NCI-H1417 treated with DMSO at 0.1 percent for 48 hours (cell line): ENCODE measurements around the gene NFIB.

Source experiments
- DNase-seq: peaks from one replicate; lab custom pipeline; 2025; lab: John Stamatoyannopoulos, UW

The NFIB gene

DNA sequence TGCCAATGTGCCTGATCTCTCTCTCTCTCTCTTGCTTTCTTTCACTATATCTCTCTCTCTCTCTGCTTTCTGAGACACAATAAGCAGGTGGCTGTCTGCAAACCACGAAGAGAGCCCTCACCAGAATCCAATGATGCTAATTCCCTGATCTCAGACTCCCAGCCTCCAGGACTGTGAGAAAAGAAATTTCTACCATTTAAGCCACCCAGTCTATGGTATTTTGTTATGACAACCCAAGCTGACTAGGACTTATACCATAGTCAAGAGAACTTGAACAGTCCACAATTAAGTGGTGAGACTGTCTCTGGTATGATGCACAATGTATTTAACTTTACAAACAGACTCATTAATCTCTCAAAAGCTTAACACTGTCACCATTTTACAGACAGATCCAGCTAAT lies 67.0 kb downstream of the NFIB start:
- no peak for DNase-seq

DNA sequence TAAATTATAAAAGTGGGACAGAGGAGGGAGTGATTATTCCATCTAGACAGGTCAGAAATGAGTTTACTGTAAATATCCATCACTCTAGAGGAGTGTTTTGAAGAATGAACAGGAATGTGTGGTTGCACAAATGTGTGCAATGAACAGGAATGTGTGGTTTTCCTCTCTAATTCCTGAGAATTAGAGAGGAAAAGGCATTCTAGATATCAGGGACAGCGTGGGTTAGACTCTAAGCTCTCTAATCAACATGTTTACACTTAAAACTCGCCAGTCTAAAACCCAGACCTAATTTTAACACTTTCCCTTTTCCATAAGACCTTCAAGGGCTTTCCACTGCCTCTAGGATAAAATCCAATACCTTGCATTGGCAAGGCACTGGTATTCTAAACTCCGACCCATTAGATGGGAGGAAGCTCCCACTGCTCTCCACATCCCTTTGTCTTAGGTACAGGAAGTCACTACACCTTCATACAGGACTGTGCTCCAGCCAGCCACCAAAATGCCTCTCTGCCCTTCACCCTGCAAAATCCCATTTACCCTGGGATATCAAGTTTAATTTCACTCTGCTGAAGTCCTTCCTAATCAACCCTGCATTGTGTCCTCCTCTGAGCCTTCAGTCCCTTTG lies 67.9 kb downstream of the NFIB start:
- DNase-seq, result no peak

DNA sequence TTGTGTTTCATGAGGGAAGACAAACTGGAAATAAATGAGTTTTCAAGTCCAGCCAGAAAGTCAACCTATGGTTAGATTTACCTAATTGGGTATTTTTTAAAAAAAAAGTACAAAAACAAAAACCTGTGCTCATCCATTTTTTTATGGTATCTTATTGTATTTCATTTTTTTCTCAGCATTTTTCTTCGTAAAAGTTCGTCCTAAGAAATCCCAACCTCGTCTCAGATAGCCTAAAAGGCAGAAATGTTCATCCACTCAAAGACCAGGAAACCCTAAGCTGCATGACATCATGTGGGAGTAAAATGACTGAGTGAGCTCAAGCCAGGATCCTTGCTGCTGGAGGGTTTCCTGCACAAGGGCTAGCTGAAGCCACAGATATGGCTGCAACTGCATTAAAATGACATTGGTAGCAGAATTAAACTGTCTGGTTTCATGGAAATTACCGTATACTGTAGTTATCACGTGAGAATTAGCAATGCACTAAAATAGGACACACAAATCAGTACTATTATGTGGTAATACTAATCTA lies 70.4 kb downstream of the NFIB start:
- DNase-seq, result no peak

DNA sequence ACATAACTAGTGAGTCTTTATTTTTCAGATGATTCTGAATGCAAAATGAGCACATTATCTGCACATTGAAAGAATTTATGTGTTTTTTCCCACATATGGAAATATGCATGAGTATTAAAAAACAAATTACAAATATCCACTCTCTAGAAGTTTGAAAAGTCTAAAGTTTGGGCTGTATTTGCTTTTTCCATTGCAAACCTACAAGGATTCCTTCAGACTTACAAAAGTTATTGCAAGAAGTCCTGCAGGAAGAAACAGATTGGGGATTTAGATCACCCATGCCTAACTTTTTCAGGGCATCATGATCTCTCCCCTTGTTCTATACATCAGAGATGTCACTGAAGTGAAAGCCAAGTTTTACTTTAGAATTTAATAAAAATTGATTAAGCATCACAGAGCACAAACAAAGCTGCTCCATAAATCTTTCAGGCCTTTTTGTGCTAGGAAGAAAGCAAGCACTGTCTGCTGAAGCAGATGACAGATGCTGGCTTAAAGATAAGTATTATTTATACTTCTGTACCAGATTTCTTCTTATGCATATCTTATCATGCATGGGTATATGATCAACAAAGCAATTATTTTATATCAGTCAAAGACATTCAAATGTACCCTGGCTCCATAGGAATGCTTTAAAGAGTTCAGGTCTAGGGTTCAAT lies 71.7 kb downstream of the NFIB start:
- DNase-seq, result no peak

DNA sequence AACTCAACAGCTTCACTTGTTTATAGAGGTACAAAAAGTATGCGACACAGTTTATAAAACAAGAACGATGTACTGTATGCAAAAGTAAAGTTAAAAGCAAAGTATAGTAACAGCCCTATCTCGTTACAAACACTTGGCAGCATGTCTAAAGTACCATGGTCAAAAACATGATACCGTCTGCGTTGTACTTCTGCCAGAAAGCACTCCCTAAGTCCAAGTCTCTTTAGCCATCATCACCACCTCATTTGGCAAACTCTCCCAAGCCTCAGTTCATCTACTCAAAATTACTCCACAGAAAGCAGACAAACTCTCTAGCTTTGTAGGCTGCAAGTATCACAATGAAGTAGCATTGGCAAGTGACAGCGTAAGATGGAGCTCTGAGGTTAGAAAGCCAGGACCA lies 73.4 kb downstream of the NFIB start:
- DNase-seq, result no peak

DNA sequence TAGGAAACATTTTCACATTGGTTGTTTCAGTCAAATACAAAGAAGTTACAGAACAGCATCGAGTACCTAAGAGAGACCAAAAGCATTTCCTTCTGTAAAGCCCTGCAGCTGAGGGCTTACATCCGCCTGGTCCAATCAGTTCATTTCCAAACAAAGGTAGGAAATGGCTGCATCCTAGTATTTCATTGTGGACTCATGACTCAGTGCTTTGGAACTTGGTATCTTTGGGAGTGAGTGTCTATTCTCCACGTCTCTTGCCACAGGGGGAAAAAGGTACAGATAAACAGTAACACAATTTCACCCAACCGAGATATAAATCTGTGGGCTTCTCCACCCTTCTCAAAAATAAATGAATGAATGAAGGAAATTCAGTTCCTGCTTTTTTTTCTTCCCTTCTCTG lies 75.4 kb downstream of the NFIB start:
- DNase-seq, result no peak

DNA sequence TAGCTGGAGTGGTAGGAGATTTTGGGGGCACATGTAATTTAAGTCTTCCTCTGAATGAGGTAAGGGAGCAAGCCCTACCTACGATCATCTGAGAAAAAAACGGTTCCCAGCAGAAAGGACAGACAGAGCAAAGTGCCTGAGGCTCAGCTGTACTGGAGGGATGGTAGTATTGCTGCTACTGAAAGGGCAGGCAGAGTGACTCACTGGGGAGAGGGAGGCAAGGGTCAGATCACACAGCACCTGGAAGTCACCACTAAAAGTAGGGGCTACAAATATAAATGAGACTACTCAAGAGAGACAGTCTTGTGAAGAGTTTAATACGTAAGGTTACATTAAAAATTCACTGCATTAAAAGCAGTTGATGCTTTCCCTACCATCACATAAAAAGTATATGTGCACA lies 75.9 kb downstream of the NFIB start:
- no peak for DNase-seq

DNA sequence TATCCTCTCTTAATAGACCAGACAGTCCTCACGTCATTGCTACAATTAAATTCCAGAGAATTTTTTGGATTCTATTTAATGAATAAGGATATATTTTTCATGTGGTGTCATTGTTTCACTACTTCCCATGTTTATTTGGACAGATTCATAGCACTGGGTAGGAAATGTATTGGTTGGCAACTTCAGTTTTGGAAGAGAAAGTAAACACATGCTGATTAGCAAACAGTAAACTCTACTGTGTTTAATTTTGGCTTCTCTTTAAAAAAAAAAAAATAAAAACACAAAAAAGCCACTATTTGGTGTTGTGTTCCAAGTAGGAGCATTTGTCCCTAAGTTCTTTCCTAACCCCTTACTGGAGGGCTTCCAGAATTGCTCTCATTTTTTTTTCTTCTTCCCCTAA lies 77.3 kb downstream of the NFIB start:
- DNase-seq, result no peak

DNA sequence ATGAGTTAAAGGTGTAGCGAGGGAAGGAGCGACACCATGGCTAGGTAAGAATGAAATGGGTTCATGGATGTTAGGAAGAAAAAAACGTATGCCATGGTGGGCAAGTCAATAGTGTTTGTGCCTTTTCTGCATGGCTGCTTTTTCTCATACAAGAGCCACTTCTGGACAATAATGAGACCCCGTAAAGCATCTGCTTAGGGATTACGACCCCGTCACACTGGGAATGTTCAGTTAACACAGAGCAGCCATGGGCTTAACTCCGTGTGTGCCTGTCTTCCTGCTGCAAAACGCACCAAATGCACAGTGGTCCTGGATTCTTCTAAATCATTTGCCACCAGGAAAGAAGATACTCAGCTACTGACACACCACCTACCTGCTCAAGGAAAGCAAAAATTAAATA lies 81.8 kb downstream of the NFIB start:
- no peak for DNase-seq

DNA sequence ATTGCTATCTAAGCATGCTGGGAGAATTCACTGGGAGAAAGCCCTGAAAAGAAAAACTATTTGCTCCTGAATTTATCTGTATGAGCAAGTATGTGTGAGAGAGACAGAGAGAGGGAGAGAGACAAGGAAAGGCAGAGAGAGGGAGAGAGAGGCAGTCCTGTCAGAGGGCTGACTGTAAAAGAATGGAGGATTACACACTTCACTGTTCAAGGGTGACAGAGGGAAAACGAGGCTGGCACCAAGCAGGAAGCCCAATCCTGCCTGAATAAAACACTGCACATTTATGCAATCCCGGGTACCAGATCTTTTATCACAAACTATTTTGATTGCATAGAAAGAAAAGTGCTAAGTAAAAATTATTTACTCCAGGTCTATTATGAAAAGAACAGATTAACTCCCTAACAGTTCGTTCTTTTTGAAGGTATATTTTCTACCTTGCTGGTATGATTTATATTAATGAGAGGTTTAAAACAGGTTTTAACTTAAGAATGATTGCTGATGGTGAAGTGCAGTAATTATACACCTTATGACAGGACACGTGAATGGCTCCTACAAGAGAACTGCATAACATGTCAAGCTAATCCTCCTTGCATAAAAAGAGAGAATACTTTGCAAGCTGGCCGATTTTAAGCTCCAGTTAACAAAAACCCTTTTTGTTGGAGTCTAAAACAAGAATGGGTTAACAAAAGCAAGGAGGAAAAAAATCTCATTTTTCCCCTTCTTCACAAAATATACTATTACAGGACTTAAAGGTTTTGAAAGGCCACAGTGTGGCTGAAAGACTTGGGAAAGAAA lies 82.5 kb downstream of the NFIB start:
- no peak for DNase-seq

DNA sequence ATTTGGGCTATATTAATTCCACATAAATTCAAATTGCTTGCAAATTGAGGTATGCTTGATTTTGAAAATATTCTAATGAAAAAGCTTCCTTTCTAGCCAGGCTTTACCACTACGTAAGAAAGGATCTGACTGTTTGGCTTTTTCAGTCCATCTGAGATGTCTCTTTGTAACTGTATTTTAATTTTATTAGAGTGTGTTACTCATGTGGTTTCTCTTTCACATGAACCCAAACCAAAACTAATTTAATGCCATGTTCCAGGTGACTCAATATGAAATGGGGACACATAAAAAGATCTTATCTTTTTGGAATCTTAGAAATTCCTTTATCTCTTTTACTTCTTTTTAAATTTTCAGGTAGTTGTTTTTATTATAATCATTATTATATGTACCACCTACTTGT lies 85.3 kb downstream of the NFIB start:
- no peak for DNase-seq

DNA sequence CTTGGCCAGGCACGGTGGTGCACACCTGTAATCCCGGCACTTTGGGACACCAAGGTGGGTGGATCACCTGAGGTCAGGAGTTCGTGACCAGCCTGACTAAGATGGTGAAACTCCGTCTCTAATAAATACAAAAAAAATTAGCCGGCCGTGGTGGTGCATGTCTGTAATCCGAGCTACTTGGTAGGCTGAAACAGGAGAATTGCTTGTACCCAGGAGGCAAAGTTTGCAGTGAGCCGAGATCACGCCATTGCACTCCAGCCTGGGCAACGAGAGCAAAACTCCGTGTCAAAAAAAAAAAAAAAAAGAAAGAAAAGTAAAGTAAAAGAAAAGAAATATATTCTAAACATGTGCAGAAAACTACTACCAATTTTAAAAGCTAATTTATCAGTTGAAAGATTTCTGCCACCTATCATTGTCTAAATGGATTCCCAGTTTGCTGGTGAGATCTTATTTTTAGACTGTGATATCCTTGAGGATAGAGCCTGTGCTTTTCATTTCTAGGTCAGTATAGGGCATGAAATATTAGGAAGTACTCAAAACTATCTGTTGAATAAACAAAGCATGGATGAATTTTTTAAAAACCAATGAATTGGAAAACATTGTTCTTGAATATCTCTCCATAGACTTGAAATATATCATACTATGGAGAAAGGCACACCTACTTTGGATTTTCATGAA lies 86.9 kb downstream of the NFIB start:
- no peak for DNase-seq

DNA sequence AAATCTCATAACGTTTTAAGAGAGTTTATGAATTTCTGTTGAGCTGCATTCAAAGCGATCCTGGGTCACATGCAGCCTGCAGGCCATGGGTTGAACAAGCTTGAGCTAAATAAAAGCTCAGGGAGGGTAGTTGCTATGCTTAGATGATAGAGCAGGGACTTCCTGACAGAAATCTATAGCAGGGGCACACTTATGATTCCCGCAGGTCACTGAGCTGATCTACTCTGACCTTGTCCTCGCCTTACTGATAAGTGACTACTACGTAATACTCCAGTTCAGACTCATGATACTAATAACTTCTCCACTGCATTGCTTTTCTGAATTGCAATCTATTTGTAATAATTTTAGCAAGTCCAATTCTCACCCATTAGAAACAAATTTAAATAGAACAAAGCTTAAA lies 90.9 kb downstream of the NFIB start:
- DNase-seq, result no peak

DNA sequence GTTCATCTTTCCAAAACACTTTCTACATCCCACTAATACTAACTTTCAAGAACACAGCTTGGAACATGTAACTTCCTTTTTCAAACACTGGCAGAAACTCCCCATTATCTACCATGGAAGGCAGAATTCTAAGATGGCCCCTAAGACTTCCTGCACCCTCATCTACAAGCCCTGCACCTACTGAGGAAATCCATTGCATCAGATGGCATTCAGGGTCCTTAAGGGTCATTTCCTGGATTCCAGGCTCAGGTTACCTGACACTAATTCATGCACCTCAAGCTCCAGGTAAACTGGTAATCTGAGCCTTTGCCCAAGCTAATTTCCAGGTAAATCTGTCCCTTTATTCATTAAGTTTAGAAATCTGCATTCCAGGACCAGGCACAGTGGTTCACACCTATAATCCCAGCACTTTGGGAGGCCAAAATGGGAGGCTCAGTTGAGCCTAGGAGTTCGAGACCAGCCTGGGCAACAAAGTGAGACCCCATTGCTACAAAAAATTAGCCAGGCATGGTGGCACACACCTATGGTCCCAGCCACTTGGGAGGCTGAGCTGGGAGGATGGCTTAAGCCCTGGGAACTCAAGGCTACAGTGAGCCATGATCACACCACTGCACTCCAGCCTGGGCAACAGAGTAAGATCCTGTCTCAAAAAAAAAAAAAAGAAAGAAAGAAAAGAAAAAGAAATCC lies 91.6 kb downstream of the NFIB start:
- DNase-seq, result no peak

DNA sequence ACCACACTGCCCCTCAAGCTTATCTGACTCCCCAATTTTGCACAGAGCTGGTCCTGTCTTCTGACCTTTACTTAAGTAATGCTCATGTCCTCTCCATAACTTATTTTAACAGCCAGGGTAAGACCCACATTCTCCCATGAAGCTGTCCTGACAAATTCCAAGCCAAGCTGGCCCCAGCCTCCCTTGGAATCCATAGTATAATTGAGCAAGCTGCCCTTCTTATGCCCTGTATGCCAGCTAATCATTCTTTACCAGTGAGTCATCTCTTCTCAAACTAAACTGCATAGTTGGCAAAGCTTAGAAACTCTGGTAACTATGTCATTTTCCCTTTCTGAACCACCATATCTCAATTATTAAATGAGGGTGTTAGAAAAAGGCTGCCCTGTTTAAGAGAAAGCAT lies 92.4 kb downstream of the NFIB start:
- no peak for DNase-seq

DNA sequence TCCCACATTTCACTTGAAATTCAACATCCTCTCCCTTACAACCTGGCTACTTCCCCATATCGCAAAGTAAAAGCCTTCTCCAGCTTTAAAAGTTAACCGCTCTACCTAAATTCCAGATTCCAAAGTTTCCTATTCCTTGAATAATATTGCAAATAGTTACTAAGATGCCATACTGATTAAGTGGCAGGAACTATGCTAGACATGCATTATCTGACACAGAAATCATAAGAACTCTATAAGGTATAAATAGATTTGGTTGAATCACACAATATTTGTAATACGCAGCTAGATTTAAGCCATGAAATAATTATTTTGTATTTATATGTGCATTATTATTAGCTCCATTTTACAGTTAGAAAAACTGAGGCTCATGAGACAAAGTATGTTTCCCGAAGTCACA lies 92.8 kb downstream of the NFIB start:
- no peak for DNase-seq

DNA sequence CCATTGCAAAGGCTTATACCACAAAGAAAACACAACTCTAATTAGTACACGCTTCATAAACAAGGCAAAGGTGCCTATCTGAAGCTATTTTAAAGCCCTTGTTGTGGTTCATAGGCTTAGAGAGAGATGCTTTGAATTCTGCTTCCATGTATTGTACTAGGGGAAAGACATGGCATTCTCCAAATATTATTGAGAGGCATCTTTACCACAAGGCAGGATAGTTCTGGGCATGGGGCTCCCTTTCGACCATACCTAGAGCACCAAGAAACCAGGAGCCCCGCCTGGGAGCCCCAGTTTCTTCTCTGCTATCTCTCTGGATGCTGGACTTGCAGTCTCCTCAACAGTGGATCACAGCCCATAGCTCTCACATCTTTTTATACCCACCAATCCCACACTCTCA lies 93.7 kb downstream of the NFIB start:
- DNase-seq, result no peak

DNA sequence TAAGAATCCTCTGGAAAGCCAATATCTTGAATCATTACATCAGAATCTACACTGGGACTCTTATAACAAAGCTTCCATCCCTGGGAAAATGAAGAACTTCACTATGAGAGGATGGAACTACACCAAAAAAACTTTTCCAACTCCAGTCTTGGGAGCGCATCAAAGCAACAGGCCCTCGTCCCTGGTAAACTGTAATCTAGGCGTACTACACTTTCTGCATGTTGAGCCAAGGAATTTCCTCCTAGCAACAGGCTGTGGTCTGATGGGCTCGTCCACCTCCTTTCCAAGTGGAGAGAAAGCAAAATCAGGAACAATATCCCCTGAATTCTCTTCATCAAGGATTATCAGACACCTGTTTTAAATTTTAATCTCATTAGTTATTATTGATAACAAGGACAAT lies 94.1 kb downstream of the NFIB start:
- no peak for DNase-seq

DNA sequence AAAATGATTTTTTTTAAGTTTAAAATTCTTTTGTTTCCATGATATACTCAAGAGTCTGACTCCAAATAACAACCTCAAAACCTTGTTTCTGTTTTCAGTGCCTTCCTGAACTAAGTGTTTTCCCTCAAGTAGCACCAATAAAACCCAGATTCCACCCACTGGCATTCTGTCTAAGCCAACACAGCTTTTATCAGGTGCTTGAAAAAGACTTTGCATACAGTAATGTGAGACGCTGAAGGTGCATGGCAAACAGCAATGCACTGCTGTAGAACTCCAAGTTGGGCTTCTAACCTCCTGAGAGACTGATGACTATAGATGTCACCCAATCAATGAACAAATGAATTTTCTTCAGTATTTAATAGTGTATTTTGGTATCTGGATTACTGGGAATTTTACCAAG lies 95.7 kb downstream of the NFIB start:
- DNase-seq, result no peak

DNA sequence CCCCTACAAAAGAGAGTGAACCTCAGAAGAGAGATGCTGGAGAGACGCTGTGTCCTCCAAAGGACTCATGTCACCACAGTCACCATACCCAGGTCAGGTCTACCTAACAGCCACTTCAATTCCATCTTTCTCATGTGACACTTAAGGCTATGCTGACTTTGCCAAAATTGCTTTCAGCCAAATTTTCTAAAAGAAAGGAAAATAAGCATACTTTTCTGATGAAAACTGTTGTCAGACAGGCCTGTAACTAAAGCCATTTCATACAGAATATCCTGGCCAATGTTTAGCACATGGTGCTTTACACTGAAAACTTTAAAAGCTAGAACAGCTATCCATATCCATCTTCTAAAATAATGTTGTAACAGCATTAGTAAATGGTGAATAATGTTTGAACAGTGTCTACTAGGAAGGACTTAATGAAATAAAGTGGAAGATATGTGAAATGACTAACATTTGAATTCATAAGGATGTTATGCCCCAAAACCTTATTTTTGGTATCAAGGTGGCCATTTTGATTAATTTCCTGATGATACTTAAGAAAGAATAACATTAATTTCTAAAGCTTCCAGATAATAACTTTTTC lies 97.2 kb downstream of the NFIB start:
- DNase-seq, result no peak

DNA sequence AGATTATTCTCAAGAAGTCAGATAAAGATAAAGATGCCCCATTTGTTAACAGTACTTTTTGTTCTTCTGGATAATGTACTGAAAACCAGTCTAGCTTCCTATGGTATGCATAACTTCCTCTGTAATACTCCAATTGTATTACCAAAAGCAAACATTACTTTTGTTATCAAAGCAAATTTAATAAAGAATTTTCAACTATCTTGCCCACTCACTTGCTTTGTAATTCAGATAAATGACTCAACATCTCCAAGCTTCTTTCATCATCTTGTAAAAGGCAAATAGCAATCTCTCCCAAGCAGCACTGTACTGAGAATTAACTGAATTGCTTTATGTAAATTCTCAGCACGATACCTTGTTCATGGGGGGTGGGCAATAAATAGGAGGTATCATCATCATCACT lies 98.3 kb downstream of the NFIB start:
- no peak for DNase-seq

DNA sequence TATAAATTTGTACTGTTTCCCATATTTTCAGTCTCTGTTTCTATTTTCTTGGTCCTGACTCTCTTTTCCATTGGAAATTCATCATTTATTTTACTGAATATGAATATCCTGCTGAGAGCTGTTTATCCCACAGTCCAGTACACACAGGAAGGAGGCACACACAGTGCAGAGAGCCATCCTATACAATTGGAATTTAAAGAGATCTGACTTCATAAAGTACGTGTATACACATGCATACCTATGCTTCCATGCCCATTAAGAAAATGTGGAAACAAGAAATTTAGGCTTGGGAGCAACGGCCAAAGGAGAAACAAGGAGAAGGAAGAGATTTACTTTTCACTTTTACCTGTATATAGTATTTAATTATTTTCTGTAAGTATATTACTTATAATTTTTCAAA lies 99.2 kb downstream of the NFIB start:
- no peak for DNase-seq
